ENCODE results near the gene IFNAR2.
"Not testable (repeated sequence)": the region's sequence is repeated elsewhere in the genome, so short reads cannot be mapped to it uniquely, and the experiment has no call there.

The IFNAR2 gene

GRCh38 chr21:33245289-33245918, 15.7 kb downstream of the IFNAR2 start:
- no peak for FAIRE-seq

- no peak for FAIRE-seq
These were observed 16.8 kb downstream of the IFNAR2 start for GRCh38 chr21:33246506-33246905.

- FAIRE-seq: no peak
These were observed 17.2 kb downstream of the IFNAR2 start for GRCh38 chr21:33246963-33247362.

- FAIRE-seq: no peak
These were observed 17.9 kb downstream of the IFNAR2 start for GRCh38 chr21:33247599-33247998.

GRCh38 chr21:33249331-33250002, 19.7 kb downstream of the IFNAR2 start:
- no peak for FAIRE-seq

- no peak for FAIRE-seq
These were observed 21.4 kb downstream of the IFNAR2 start for GRCh38 chr21:33251119-33251518.

GRCh38 chr21:33253382-33253781, 23.6 kb downstream of the IFNAR2 start:
- not testable (repeated sequence) for FAIRE-seq

- no peak for FAIRE-seq
These were observed 25.0 kb downstream of the IFNAR2 start for GRCh38 chr21:33254766-33255165.

- no peak for FAIRE-seq
These were observed 25.7 kb downstream of the IFNAR2 start for GRCh38 chr21:33255404-33255803.

- FAIRE-seq: no peak
These were observed 26.3 kb downstream of the IFNAR2 start for GRCh38 chr21:33256019-33256418.

GRCh38 chr21:33257094-33257803, 27.5 kb downstream of the IFNAR2 start:
- FAIRE-seq: no peak

GRCh38 chr21:33258475-33258874, 28.7 kb downstream of the IFNAR2 start:
- FAIRE-seq: no peak

- no peak for FAIRE-seq
These were observed 29.7 kb downstream of the IFNAR2 start for GRCh38 chr21:33259428-33259827.

- no peak for FAIRE-seq
These were observed 30.3 kb downstream of the IFNAR2 start for GRCh38 chr21:33259995-33260394.

- FAIRE-seq: no peak
These were observed 31.9 kb downstream of the IFNAR2 start for GRCh38 chr21:33261635-33262034.

GRCh38 chr21:33262921-33263320, 33.2 kb downstream of the IFNAR2 start:
- FAIRE-seq: no peak

- FAIRE-seq: no peak
These were observed 34.8 kb downstream of the IFNAR2 start for GRCh38 chr21:33264561-33264960.

GRCh38 chr21:33265664-33266049, 35.9 kb downstream of the IFNAR2 start:
- FAIRE-seq: no peak

GRCh38 chr21:33266050-33266788, 36.5 kb downstream of the IFNAR2 start, which contains the start of gene IL10RB:
Gene IL10RB, plus strand, starts transcription at chr21:33266367. Its CDS starts 99 bp downstream, at chr21:33266466.
- FAIRE-seq: no peak

GRCh38 chr21:33266789-33267135, 37.0 kb downstream of the IFNAR2 start:
- no peak for FAIRE-seq

GRCh38 chr21:33267250-33267649, 37.5 kb downstream of the IFNAR2 start:
- FAIRE-seq: no peak

GRCh38 chr21:33268393-33268736, 38.6 kb downstream of the IFNAR2 start:
- no peak for FAIRE-seq

GRCh38 chr21:33268737-33269441, 39.2 kb downstream of the IFNAR2 start:
- FAIRE-seq: no peak

Data from G401.6 (cell line).